WI38 (cell line): Measurements from ENCODE around the gene PIM3.

ENCODE experiments used
- H3K4me3 ChIP-seq: 2 replicates; pipeline ENCODE4 v1.5.1; 2011; ENCODE audit warnings: low read depth, mild to moderate bottlenecking, control low read depth, low read length
- TF ChIP-seq, protein P1 (sequence below): IDR thresholded peaks from 2 replicates; pipeline ENCODE4 v1.5.1; 2012; ENCODE audit warnings: low read depth, mild to moderate bottlenecking, control low read depth, low read length

Gene PIM3

DNA sequence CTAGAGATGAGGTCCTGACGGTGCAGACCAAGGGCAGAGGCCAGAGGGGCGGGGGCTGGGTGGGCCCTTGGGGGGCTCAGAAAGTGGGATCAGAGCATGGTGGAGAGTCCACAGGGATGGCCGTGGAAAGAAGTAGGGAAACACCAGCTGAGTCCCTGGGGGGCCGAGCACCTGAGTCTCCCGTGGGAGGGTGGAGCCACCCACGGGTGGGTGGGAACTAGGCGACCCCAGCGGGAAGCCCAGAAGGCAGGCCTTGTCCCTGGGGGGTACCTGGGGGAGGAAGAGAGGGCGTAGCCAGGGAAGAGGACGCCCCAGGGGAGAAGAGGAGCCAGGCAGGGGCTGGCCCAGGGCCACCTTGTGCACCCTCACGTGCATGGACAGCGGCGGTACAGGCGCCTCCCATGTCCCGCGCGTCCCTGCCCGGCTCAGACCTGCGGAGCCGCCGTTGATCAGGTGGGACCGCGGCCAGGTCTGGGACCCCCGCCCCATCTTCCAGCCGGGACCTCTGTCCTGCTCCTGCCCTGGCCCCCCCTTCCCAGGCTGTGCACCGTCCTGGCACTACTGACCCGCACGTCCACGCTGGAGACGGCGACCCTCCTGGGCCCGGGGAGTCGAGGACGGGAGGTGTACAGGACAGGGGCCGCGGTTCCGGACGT lies 31.9 kb upstream of the PIM3 start:
- H3K4me3 ChIP-seq, result no peak overlapping the region
- TF ChIP-seq, protein P1, sequence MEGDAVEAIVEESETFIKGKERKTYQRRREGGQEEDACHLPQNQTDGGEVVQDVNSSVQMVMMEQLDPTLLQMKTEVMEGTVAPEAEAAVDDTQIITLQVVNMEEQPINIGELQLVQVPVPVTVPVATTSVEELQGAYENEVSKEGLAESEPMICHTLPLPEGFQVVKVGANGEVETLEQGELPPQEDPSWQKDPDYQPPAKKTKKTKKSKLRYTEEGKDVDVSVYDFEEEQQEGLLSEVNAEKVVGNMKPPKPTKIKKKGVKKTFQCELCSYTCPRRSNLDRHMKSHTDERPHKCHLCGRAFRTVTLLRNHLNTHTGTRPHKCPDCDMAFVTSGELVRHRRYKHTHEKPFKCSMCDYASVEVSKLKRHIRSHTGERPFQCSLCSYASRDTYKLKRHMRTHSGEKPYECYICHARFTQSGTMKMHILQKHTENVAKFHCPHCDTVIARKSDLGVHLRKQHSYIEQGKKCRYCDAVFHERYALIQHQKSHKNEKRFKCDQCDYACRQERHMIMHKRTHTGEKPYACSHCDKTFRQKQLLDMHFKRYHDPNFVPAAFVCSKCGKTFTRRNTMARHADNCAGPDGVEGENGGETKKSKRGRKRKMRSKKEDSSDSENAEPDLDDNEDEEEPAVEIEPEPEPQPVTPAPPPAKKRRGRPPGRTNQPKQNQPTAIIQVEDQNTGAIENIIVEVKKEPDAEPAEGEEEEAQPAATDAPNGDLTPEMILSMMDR, result no peak

DNA sequence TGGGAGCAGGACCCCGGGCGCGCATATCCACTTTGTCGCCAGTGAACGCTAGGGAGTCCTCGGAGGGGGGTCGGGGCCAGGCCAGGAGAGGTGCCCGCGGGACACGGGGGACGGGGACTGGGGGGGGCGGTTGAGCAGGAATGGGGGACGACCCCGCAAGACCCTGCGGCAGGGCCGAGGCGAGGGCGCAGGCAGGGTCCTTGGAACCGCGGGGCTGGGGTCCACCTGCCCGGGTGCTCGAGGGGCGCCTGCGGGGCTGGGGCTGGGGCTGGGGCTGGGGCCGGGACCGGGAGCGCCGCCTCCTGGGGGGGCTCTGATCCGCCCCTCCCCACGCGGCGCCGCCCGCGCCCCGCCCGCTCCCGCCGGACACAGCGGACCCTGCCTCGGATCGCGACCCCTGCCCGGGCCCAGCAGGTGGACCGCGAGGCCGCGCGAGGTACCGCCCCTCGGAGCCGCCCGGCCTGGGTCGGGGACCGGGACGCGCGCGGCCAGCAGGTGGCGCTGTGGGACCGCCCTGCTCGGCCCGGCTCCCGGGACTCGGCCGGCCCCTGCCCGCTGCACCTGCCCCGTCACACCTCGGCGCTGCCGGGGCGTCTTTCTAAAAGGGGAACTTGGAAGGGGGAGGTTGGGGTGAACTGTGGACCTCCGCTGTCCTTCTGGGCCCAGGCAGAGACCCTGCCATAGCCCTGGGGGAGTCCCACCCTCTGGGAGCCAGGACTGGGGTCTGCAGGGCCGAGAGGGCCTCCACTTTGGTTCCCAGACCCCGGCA lies 31.2 kb upstream of the PIM3 start:
- no peak overlapping the region for H3K4me3 ChIP-seq
- TF ChIP-seq, protein P1, result peak; percentile 32

DNA sequence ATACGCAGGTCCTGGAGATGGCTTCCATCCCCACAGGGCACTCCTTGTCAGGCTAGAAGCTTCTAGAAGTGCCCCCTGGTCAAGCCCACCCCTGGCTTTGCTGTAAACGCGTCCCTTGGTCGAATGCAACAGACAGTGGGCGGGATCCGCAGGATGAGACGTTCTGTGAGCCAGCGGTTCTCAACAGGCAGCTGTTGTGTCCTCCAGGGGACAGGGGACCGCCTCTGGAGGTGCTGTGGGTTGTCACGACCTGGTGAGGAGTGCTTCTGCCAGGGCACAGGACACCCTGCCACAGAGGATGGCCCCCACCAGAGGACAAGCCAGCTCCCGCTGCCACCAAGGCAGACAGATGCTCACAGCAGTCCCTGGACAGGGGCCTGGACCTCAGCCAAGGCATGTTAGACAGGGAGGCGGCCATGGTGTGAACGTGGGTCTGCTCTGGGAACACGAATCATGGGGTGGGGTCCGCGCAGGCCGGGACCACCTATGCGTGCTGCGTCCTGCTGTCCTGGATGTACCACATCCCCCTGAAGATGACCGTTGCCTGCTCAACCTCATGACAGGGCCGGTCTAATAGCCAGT lies 30.5 kb upstream of the PIM3 start:
- H3K4me3 ChIP-seq, result no peak overlapping the region
- TF ChIP-seq, protein P1, result no peak

DNA sequence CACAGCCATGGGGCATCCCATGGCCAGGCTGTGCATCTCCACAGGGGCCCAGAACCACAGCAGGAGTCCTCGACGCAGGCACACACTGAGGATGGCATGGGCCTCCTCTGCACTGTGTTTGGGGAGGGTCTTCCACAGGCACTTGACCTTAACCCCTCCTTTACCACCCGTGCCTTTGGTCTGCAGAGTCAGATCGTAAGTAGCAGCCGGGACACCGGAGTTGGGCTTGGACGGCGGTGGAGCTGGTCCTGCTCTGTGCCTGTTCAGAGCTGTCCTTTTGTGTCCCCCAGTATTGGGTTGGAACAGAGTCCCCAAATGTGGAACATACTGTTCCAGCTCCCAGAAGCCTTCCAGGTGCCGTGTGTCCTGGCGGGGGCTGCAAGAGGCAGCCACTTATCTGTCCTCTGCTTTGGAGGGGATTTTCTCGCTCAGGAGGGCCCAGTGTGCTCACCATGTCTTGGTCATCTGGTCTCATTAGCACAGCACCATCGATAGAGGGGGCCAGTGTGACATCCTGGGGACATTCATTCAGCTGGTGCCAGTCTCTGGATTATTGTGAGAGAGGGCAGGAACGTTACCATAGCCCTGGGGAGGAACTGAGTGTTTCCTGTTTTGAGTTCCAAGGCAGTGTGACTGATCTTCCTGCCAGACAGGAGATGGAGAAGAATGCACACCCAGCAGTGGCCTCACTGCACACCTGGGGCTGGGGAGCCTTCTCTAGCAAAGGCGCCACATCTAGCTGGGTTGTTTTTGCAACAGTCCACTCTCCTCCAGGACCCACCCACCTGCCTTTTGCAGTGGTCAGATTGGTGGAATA lies 29.8 kb upstream of the PIM3 start:
- TF ChIP-seq, protein P1, result peak; percentile 51
- no peak overlapping the region for H3K4me3 ChIP-seq

DNA sequence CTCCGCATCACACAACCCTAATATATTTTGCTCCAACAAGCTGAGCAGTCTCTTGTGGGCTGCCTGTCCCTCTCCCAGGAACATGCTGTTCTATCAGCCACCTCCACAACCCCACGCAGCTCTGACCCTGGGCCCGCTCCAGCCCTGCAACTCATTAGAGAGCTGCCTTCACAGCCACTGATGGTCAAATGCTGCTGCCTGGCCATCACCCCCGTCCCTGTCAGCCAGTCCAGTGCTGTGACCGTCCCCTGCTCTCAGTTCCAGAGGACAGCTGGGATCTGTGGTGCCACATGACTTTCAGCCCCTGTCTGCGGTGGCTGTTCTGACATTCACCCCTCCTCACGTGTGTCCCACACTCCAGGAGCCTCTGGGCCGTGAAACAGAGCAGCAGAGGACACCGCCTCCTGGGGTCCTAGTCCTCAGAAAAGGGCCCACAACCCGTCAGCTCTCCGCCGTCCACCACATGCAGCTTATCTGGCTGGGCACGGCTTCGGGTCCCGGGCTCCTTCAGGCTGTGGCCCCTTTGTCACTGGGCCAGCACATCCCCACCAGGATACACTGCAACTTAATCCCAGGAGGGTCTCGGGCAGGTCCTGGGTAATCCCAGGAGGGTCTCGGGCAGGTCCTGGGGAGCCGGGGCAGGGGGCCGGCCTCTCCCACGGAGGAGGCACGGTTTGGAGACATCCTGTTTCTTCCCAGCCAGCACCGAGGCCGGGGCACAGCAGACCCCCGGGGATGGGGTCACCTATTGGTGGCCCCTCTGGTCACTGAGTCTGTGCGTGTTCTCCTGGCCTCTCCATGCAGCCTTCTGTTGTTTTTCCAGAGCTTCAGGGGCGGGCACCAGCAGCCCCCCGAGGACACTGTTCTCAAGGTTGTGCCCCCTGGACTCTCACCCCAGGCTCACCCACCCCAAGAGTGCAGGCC lies 27.1 kb upstream of the PIM3 start:
- TF ChIP-seq, protein P1, result no peak
- no peak overlapping the region for H3K4me3 ChIP-seq

DNA sequence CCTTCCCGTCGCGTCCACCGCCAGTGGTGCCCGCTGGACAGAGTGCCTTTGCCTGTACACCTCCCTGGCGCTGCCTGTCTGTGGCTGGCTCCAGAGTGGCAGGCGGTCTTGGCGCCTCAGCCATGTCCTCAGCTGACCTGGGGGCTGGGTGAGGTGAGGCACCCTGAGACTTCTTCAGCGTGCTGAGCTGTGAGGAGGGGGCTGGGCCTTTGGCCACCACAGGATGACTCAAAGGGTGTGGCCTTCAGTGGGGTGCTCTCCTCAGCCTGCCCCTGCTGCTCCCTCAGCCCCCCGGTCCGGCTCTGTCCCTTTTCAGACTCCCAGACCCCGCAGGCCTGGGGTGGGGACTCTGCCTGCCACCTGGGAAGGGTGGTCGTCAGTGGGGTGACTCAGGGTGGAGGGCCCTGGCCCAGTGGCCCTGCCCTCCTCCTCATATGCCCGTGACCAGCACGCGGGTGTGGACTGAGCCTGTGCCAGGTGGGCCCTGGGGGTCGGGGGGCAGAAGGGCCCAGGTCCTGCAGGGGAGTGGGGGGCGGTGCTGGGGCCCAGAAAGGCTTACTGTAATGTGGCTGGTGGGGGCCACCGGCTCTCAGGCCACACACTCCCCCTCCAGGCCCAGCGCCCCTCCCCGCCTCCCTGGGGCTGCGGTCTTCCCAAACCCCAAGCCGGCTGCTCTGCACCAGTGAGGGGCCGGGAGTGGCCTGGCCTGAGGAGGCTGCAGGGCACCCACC lies 26.2 kb upstream of the PIM3 start:
- TF ChIP-seq, protein P1, result no peak
- peak overlapping the region; percentile 56 for H3K4me3 ChIP-seq
